Dendritic cell treated with granulocyte-macrophage colony-stimulating factor and Interleukin-4, amounts not matched to agents 40 ng/mL and 50 ng/mL, for 4 days (primary cell): ENCODE measurements around the gene GRM3.
"Not testable (repeated sequence)": the region's sequence is repeated elsewhere in the genome, so short reads cannot be mapped to it uniquely, and the experiment has no call there.

Experiments used
- H3K27ac Mint-ChIP-seq: one replicate; pipeline ENCODE4 v1.8.0; 2022; ENCODE audit warnings: mild to moderate bottlenecking, mixed read lengths
- H3K27me3 Mint-ChIP-seq: one replicate; pipeline ENCODE4 v1.8.0; 2022; ENCODE audit warnings: mild to moderate bottlenecking, mixed read lengths
- H3K36me3 Mint-ChIP-seq: one replicate; pipeline ENCODE4 v1.8.0; 2022; ENCODE audit warnings: low read depth, mixed read lengths
- H3K4me1 Mint-ChIP-seq: one replicate; pipeline ENCODE4 v1.8.0; 2022; ENCODE audit warnings: low read depth, mixed read lengths
- H3K4me3 Mint-ChIP-seq: one replicate; pipeline ENCODE4 v1.8.0; 2022; ENCODE audit warnings: mild to moderate bottlenecking, moderate library complexity, mixed read lengths
- H3K9me3 Mint-ChIP-seq: one replicate; pipeline ENCODE4 v1.8.0; 2022; ENCODE audit warnings: mixed read lengths
- intact Hi-C: fragments of 100-400 bp; cut with micrococcal nuclease; formaldehyde crosslinking; loops from one replicate; pipeline ENCODE4 v1.15.0; 2022

The GRM3 gene

DNA sequence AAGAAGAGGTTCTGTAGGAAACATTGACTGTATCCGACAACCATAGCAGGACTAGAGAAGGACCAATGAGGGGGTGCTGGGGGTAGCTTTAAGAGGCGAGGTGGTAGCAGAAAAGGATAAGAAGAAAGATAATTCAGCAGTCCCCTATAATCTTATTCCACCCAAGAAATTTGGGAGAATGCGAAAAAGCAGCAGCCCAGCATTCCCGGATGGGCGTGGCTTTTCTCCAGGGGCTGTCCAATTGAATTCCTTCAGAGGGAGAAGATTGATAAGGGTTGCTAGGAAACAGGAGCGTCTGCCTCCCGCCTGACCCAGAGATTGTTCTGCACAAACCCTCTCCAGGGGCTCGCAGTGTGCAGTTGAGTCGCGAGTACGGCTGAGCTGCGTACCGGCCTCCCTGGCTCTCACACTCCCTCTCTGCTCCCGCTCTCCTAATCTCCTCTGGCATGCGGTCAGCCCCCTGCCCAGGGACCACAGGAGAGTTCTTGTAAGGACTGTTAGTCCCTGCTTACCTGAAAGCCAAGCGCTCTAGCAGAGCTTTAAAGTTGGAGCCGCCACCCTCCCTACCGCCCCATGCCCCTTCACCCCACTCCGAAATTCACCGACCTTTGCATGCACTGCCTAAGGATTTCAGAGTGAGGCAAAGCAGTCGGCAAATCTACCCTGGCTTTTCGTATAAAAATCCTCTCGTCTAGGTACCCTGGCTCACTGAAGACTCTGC, at the start of gene GRM3:
GRM3 (plus strand) TSS at position 349 of the 721 bp plus-strand sequence. CDS start 121,237 bp downstream, outside the sequence.
- H3K4me3 Mint-ChIP-seq = no peak within 1 kb of the TSS
- no peaks in the 10 kb centered on the region for H3K9me3 Mint-ChIP-seq
- H3K27me3 Mint-ChIP-seq = peaks cover 23% of the 10 kb centered on the region
- intact Hi-C loops = no loop called here
- H3K4me1 Mint-ChIP-seq = no peaks in the 10 kb centered on the region
- no peaks in the 10 kb centered on the region for H3K36me3 Mint-ChIP-seq
- H3K27ac Mint-ChIP-seq = no peak within 1 kb of the TSS

DNA sequence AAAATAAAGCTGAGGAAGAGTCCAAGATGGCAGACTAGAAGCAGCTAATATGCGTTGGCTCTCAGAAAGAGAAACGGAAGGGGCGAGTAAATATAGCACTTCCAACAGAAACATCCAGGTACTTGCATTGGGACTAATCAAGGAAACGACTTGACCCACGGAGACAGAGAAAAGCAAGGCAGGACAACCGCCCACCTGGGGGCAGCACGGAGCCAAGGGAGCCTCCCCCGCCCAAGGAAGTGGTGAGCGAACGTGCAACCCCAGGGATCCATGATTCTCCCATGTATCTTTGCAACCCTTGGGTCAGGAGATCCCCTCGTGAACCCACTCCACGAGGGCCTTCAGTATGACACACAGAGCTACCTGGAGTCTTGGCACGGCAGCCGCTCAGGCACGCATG, 45.4 kb upstream of the GRM3 start:
- peaks cover 25% of the 10 kb centered on the region for H3K9me3 Mint-ChIP-seq
- H3K27me3 Mint-ChIP-seq = no peaks in the 10 kb centered on the region
- H3K27ac Mint-ChIP-seq = no peak overlapping the region
- intact Hi-C loops = no loop called here
- H3K4me1 Mint-ChIP-seq = no peaks in the 10 kb centered on the region
- H3K4me3 Mint-ChIP-seq = no peak overlapping the region
- no peaks in the 10 kb centered on the region for H3K36me3 Mint-ChIP-seq

DNA sequence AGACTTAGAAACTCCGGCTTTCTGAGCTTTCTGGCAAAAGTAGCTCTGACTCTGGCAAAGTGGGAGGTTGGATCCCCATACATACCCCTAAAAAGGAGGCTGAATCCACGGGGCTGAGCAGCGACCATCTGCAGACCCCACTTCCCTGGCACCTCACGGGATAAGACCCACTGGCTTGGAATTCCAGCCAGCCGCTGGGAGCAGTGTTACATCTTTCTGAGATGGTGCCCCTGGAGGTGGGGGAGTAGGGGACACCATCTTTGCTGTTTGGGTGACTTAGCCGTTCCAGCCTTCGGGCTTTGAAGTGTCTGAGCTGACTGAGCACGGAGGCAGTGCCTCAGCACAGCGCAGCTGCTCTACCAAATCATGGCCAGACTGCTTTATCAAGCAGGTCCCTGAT, 45.0 kb upstream of the GRM3 start:
- Mint-ChIP-seq H3K4me1 (no peaks in the 10 kb centered on the region), H3K4me3 (no peak overlapping the region), H3K27ac (no peak overlapping the region), H3K36me3 (no peaks in the 10 kb centered on the region), H3K9me3 (peaks cover 25% of the 10 kb centered on the region), H3K27me3 (no peaks in the 10 kb centered on the region)
- intact Hi-C loops = no loop called here

DNA sequence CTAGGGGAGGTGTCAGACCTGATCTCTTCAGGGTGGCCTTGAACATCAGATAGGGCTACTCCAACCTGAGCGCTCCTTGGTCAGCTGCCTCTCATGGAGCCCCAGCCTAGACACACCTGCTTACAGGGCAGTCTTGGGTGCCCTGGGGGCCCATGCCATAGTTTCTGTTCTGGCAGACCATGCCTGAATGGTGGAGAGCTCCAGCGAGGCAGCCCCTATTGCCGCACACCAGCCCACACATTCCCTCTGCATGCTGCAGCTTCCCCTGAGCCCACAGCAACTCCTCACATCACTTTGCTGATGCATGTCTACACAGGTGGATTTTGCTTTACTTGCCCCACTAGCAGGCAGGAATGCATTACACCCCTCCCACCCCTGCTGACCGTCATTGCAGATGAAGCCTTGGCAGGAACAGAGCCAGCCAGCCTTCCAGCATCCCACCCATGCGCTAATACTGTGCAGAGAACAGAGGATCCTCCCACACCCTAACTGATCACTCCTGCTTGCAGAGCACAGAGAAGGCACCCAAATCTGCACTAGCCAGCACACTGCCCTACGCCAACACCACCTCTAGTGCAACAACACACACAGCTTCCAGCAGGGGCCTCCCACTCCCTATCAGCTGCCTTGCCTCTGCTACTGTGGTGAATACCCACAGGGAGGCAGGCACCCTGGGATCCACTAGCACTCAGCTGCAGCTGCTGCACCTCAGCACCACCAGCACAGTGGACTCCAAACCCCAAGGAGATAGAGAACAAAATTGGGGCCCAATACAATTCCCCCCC, 43.0 kb upstream of the GRM3 start:
- Mint-ChIP-seq H3K4me1 (no peaks in the 10 kb centered on the region), H3K9me3 (peaks cover 30% of the 10 kb centered on the region), H3K27me3 (no peaks in the 10 kb centered on the region), H3K27ac (no peak overlapping the region), H3K4me3 (no peak overlapping the region), H3K36me3 (no peaks in the 10 kb centered on the region)
- intact Hi-C loops = no loop called here

DNA sequence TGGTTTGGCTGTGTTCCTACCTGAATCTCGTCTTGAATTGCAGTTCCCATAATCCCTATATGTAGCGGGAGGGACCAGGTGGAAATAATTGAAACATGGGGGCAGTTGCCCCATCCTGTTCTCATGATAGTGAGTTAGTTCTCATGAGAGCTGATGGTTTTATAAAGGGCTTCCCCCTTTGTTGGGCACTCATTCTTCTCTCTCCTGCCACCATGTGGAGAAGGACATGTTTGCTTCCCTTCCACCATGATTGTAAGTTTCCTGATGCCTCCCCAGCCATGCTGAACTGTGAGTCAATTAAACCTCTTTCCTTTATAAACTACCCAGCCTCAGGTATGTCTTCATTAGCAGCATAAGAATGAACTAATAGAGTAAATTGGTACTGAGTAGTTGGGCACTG, 28.0 kb upstream of the GRM3 start:
- H3K27me3 Mint-ChIP-seq, intact Hi-C loops, H3K36me3 Mint-ChIP-seq, H3K27ac Mint-ChIP-seq, H3K4me3 Mint-ChIP-seq, H3K4me1 Mint-ChIP-seq: not testable (repeated sequence)
- peaks cover 39% of the 10 kb centered on the region for H3K9me3 Mint-ChIP-seq

DNA sequence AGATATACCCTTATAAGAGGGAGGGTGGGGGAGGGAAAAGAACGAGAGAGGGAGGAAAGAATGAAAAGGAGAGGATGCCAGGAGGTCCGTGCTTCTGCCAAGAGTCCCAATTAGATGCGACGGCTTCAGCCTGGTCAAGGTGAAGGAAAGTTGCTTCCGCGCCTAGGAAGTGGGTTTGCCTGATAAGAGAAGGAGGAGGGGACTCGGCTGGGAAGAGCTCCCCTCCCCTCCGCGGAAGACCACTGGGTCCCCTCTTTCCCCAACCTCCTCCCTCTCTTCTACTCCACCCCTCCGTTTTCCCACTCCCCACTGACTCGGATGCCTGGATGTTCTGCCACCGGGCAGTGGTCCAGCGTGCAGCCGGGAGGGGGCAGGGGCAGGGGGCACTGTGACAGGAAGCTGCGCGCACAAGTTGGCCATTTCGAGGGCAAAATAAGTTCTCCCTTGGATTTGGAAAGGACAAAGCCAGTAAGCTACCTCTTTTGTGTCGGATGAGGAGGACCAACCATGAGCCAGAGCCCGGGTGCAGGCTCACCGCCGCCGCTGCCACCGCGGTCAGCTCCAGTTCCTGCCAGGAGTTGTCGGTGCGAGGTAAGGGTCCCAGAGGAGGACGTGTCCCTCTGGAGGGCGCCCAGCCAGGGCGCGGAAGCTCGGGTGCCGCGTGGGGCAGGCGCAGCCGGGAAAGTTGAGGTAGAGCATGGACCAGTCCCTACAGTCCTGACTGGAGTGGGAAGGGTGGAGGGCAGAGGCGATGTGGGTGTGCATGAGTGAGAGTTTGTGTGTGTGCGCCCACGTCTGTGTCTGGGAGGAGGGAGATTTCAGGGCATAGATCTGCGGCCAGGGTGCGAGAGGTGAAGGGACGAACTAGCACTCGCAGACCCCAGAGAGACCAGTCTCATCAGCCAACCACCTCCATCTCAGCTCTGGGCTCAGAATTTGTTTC, 844 bp downstream of the GRM3 start:
- Mint-ChIP-seq H3K27me3 (peaks cover 23% of the 10 kb centered on the region), H3K9me3 (no peaks in the 10 kb centered on the region), H3K4me3 (no peak overlapping the region), H3K27ac (no peak overlapping the region), H3K4me1 (no peaks in the 10 kb centered on the region), H3K36me3 (no peaks in the 10 kb centered on the region)
- intact Hi-C loops = no loop called here

DNA sequence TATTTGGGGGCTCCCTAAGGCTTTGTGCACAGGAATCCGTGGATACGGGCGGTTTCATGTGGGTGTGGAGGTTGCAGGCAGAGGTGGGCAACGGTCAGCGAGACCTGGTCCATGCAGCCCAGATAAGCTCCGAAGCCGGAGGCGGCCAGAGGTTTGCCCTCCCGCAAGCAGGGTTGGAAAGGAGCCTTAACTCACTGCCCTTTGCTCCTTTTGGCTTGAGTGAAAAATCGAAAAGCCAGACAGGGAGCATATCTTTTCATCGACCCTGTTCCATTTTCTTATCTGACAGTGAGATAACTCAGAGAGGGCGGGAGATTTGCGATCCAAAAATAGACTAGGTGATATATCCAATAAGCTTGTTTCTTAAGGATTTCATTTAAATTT, 1.5 kb downstream of the GRM3 start:
- intact Hi-C loops = no loop called here

DNA sequence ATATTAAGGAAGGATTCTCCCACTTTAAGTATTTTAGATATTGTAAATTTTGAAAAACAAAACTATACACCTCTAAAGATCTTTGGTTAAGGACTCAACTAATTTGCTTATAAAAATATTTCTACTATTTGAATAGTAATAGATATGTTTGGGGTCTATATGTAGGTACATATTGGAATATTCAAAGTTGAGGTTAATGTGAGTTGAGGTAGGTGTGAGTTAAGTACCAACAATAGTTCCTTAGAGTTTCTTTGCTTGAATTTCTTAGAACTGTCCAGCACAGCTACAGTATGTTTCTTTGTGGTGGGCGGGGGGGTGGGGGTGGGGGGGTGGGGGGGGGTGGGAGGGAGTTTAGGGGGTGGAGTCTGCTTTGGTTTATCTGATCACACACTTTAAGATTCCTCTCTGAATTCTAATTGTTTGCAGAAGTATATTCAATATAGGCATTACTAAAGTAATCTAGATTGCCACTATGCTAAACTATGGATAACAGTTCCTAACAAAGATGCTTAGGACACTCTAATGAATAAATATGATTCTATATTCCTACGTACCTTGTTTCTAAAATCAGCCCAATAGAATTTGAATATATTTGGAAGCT, 2.1 kb downstream of the GRM3 start:
- peaks cover 23% of the 10 kb centered on the region for H3K27me3 Mint-ChIP-seq
- H3K36me3 Mint-ChIP-seq = no peaks in the 10 kb centered on the region
- no peaks in the 10 kb centered on the region for H3K4me1 Mint-ChIP-seq
- intact Hi-C loops = no loop called here
- H3K9me3 Mint-ChIP-seq = no peaks in the 10 kb centered on the region
- no peak overlapping the region for H3K4me3 Mint-ChIP-seq
- no peak overlapping the region for H3K27ac Mint-ChIP-seq

More for the DNA sequence above, 1.5 kb downstream of the GRM3 start:
- no peaks in the 10 kb centered on the region for H3K9me3 Mint-ChIP-seq
- H3K27ac Mint-ChIP-seq = no peak overlapping the region
- H3K27me3 Mint-ChIP-seq = peaks cover 23% of the 10 kb centered on the region
- no peaks in the 10 kb centered on the region for H3K36me3 Mint-ChIP-seq
- no peaks in the 10 kb centered on the region for H3K4me1 Mint-ChIP-seq
- H3K4me3 Mint-ChIP-seq = no peak overlapping the region

DNA sequence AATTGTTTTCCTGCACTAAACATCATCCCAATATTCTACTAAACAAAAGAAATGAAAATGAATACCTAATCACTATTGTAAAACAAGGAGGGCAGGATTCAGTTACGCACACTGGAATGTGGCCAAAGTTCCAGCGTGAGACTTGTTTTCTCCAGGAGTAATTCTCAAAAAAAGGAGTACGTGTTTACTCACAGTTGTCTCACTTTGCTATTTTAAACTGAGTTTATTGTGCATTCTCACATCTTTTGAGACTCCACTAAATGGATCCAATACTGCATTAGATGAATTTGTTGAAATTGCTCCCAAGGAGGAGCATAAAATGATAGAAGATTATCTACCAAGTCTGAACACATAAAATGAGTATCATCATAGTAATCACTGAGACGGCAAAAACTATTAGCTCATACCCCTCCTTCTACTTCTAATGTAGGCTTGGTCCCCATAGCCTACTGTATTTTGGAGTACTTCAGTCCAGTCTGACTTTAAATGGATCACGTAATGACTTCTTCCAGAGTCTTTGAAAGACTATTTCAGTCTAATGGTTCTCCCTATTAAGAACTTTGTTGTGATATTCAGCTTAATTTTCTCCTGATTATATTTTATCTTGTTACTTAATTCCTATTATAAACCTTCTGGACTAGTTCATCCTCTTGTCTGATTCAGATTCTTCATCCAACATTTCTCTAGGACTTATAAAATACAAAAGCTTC, 3.8 kb downstream of the GRM3 start:
- no peaks in the 10 kb centered on the region for H3K4me1 Mint-ChIP-seq
- H3K9me3 Mint-ChIP-seq = no peaks in the 10 kb centered on the region
- no peak overlapping the region for H3K4me3 Mint-ChIP-seq
- H3K27ac Mint-ChIP-seq = no peak overlapping the region
- peaks cover 21% of the 10 kb centered on the region for H3K27me3 Mint-ChIP-seq
- H3K36me3 Mint-ChIP-seq = no peaks in the 10 kb centered on the region
- intact Hi-C loops = no loop called here

DNA sequence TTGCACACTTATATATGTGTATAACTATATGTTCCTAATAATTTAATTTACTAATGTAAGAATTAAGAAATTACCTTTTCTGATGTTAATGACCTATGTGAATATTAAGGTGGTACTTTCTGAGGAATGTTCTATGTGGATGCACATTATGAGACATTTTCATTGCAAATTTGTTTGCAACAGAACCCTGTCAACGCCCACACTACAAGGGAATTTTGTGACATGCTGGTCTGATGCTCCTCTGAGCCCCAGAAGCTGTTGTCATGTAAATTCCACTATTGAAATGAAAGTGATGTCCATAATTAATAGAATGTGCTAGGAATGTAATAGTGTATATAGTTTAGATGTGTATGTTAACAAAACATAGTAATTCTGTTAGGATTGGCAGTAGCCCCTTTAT, 4.5 kb downstream of the GRM3 start:
- Mint-ChIP-seq H3K4me3 (no peak overlapping the region), H3K27me3 (peaks cover 21% of the 10 kb centered on the region), H3K27ac (no peak overlapping the region), H3K36me3 (no peaks in the 10 kb centered on the region), H3K4me1 (no peaks in the 10 kb centered on the region), H3K9me3 (no peaks in the 10 kb centered on the region)
- intact Hi-C loops = no loop called here

DNA sequence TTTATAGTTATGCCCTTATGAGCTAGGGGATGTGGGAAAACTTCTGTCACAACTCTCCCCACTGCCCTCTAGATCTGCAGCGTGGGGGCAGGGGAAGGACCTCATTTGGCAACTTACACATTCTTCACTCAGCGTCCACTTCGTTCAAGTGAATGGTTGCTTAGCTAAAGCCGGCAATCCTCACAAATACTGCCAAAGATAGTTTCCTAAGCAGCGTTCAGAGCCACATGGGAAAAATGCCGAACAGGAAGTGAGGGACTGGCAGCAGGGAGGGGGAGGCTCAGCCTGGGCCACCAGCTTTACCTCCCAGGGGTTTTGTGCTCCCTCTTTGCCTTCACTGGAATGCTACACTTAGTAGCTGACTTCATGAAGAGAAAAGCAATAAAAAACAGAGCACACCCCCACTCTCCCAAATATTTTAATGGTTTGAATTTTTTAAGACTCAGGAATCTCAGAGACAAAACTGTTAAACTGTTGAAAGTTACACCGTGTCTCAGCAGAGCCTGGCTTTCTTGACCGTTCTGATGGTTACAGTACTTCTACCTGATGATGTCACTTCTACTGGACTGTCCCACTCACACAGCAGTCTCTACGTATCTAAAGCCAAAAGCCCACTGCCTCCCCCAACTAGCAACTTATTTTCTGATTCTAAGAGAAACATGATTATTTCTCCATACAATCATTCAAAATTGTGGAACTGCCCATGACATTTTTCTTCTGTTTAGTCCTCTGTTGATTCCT, 10.4 kb downstream of the GRM3 start:
- intact Hi-C loops = no loop called here
- Mint-ChIP-seq H3K9me3 (no peaks in the 10 kb centered on the region), H3K4me1 (no peaks in the 10 kb centered on the region), H3K4me3 (no peak overlapping the region), H3K27ac (no peak overlapping the region), H3K36me3 (no peaks in the 10 kb centered on the region), H3K27me3 (no peaks in the 10 kb centered on the region)

DNA sequence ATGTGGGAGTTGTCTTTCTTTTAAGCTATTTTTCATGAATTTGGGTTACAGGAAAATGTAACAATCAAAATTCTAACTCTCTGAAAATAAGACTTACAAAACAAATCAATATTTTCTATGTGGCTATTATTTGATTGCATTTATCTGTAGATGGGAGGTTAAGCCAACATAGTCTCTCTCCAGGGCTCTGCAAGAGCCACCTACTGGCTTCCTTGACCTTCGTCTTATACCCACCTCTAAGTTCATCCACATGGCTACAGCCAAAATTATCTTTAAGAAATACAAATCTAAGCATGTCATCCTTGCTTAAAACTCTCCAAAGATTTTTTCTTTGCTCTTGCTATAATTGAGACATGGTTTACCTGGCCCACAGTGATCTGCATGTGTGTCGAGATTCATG, 14.2 kb downstream of the GRM3 start:
- Mint-ChIP-seq H3K27ac (no peak overlapping the region), H3K27me3 (no peaks in the 10 kb centered on the region), H3K4me3 (no peak overlapping the region), H3K9me3 (no peaks in the 10 kb centered on the region), H3K36me3 (no peaks in the 10 kb centered on the region), H3K4me1 (no peaks in the 10 kb centered on the region)
- intact Hi-C loops = no loop called here
